Central memory CD8-positive, alpha-beta T cell (primary cell): Measurements from ENCODE around the gene UTF1.

ENCODE experiments used
- ATAC-seq: fragments of 150-1000 bp; cut with Tn5 transposase; replicated peaks from 2 replicates; pipeline ENCODE4 v1.10.0; 2022; ENCODE audit warnings: mild to moderate bottlenecking, moderate FRiP score, moderate number of reproducible peaks; ENCODE audit not compliant: poor library complexity, severe bottlenecking; ENCODE audit errors: extremely low read depth
- DNase-seq, 2 donors: peaks; one replicate each; pipeline ENCODE4 v3.0.0; 2021; ENCODE audit warnings: low spot score in 2 of 2
- H3K27ac Mint-ChIP-seq: one replicate; pipeline ENCODE4 v1.8.0; 2022; ENCODE audit warnings: low read depth, mild to moderate bottlenecking, moderate library complexity, mixed read lengths
- H3K27me3 Mint-ChIP-seq: one replicate; pipeline ENCODE4 v1.8.0; 2022; ENCODE audit warnings: mixed read lengths
- H3K36me3 Mint-ChIP-seq: one replicate; pipeline ENCODE4 v1.8.0; 2022; ENCODE audit warnings: mild to moderate bottlenecking, moderate library complexity, mixed read lengths; ENCODE audit not compliant: insufficient read depth
- H3K4me1 Mint-ChIP-seq: one replicate; pipeline ENCODE4 v1.8.0; 2022; ENCODE audit warnings: mixed read lengths
- H3K4me3 Mint-ChIP-seq: one replicate; pipeline ENCODE4 v1.8.0; 2022; ENCODE audit warnings: mild to moderate bottlenecking, moderate library complexity, mixed read lengths
- H3K9me3 Mint-ChIP-seq: one replicate; pipeline ENCODE4 v1.8.0; 2022; ENCODE audit warnings: mixed read lengths

Gene UTF1

GRCh38 chr10:133189256-133189655, 40.8 kb upstream of the UTF1 start:
- Mint-ChIP-seq H3K27me3 (no peaks in the 10 kb centered on the region), H3K4me3 (no peak overlapping the region), H3K27ac (no peak overlapping the region), H3K36me3 (no peaks in the 10 kb centered on the region), H3K4me1 (no peaks in the 10 kb centered on the region), H3K9me3 (no peaks in the 10 kb centered on the region)
- no peak for DNase-seq
- ATAC-seq: no peak

GRCh38 chr10:133189726-133190125, 40.3 kb upstream of the UTF1 start:
- Mint-ChIP-seq H3K27me3 (no peaks in the 10 kb centered on the region), H3K4me1 (no peaks in the 10 kb centered on the region), H3K4me3 (no peak overlapping the region), H3K27ac (no peak overlapping the region), H3K36me3 (no peaks in the 10 kb centered on the region), H3K9me3 (no peaks in the 10 kb centered on the region)
- DNase-seq: no peak
- ATAC-seq: no peak

- Mint-ChIP-seq H3K36me3 (no peaks in the 10 kb centered on the region), H3K9me3 (no peaks in the 10 kb centered on the region), H3K27me3 (no peaks in the 10 kb centered on the region), H3K4me3 (no peak overlapping the region), H3K27ac (no peak overlapping the region), H3K4me1 (no peaks in the 10 kb centered on the region)
- ATAC-seq: no peak
- no peak for DNase-seq
Measured at GRCh38 chr10:133190225-133190624, 39.8 kb upstream of the UTF1 start.

- ATAC-seq (no peak), DNase-seq (no peak)
- Mint-ChIP-seq H3K27ac (no peak overlapping the region), H3K9me3 (no peaks in the 10 kb centered on the region), H3K36me3 (no peaks in the 10 kb centered on the region), H3K27me3 (no peaks in the 10 kb centered on the region), H3K4me1 (no peaks in the 10 kb centered on the region), H3K4me3 (no peak overlapping the region)
Measured at GRCh38 chr10:133191651-133192050, 38.4 kb upstream of the UTF1 start.

GRCh38 chr10:133194151-133194550, 35.9 kb upstream of the UTF1 start:
- no peak overlapping the region for H3K4me3 Mint-ChIP-seq
- H3K9me3 Mint-ChIP-seq: no peaks in the 10 kb centered on the region
- no peaks in the 10 kb centered on the region for H3K4me1 Mint-ChIP-seq
- H3K27me3 Mint-ChIP-seq: no peaks in the 10 kb centered on the region
- no peak for ATAC-seq
- no peak overlapping the region for H3K27ac Mint-ChIP-seq
- no peak for DNase-seq
- no peaks in the 10 kb centered on the region for H3K36me3 Mint-ChIP-seq

GRCh38 chr10:133195096-133195495, 34.9 kb upstream of the UTF1 start:
- H3K36me3 Mint-ChIP-seq: no peaks in the 10 kb centered on the region
- H3K9me3 Mint-ChIP-seq: no peaks in the 10 kb centered on the region
- H3K4me1 Mint-ChIP-seq: no peaks in the 10 kb centered on the region
- DNase-seq (no peak), ATAC-seq (no peak)
- H3K27me3 Mint-ChIP-seq: no peaks in the 10 kb centered on the region
- no peak overlapping the region for H3K4me3 Mint-ChIP-seq
- H3K27ac Mint-ChIP-seq: no peak overlapping the region

GRCh38 chr10:133195611-133196010, 34.4 kb upstream of the UTF1 start:
- ATAC-seq (no peak), DNase-seq (no peak)
- Mint-ChIP-seq H3K4me3 (no peak overlapping the region), H3K36me3 (no peaks in the 10 kb centered on the region), H3K9me3 (no peaks in the 10 kb centered on the region), H3K27me3 (no peaks in the 10 kb centered on the region), H3K27ac (no peak overlapping the region), H3K4me1 (no peaks in the 10 kb centered on the region)

GRCh38 chr10:133196221-133196915, 33.6 kb upstream of the UTF1 start:
- no peak overlapping the region for H3K4me3 Mint-ChIP-seq
- no peaks in the 10 kb centered on the region for H3K9me3 Mint-ChIP-seq
- H3K4me1 Mint-ChIP-seq: no peaks in the 10 kb centered on the region
- no peak for DNase-seq
- H3K36me3 Mint-ChIP-seq: no peaks in the 10 kb centered on the region
- ATAC-seq: no peak
- no peaks in the 10 kb centered on the region for H3K27me3 Mint-ChIP-seq
- H3K27ac Mint-ChIP-seq: no peak overlapping the region

- no peak overlapping the region for H3K4me3 Mint-ChIP-seq
Measured at GRCh38 chr10:133196936-133197758, 32.9 kb upstream of the UTF1 start.

GRCh38 chr10:133197786-133198185, 32.2 kb upstream of the UTF1 start:
- H3K9me3 Mint-ChIP-seq: no peaks in the 10 kb centered on the region
- ATAC-seq (no peak), DNase-seq (no peak)
- no peaks in the 10 kb centered on the region for H3K4me1 Mint-ChIP-seq
- no peak overlapping the region for H3K27ac Mint-ChIP-seq
- no peaks in the 10 kb centered on the region for H3K27me3 Mint-ChIP-seq
- H3K4me3 Mint-ChIP-seq: no peak overlapping the region
- no peaks in the 10 kb centered on the region for H3K36me3 Mint-ChIP-seq

More at GRCh38 chr10:133196936-133197758, 32.9 kb upstream of the UTF1 start:
- H3K27me3 Mint-ChIP-seq: no peaks in the 10 kb centered on the region
- H3K27ac Mint-ChIP-seq: no peak overlapping the region
- no peaks in the 10 kb centered on the region for H3K36me3 Mint-ChIP-seq
- no peaks in the 10 kb centered on the region for H3K4me1 Mint-ChIP-seq
- DNase-seq: no peak
- no peak for ATAC-seq
- no peaks in the 10 kb centered on the region for H3K9me3 Mint-ChIP-seq

GRCh38 chr10:133198206-133198605, 31.8 kb upstream of the UTF1 start:
- Mint-ChIP-seq H3K4me1 (no peaks in the 10 kb centered on the region), H3K9me3 (no peaks in the 10 kb centered on the region), H3K27me3 (no peaks in the 10 kb centered on the region), H3K4me3 (no peak overlapping the region), H3K27ac (no peak overlapping the region), H3K36me3 (no peaks in the 10 kb centered on the region)
- ATAC-seq (no peak), DNase-seq (no peak)

- DNase-seq (no peak), ATAC-seq (no peak)
- no peaks in the 10 kb centered on the region for H3K36me3 Mint-ChIP-seq
- H3K27me3 Mint-ChIP-seq: no peaks in the 10 kb centered on the region
- H3K9me3 Mint-ChIP-seq: no peaks in the 10 kb centered on the region
- no peaks in the 10 kb centered on the region for H3K4me1 Mint-ChIP-seq
- no peak overlapping the region for H3K27ac Mint-ChIP-seq
- no peak overlapping the region for H3K4me3 Mint-ChIP-seq
Measured at GRCh38 chr10:133198621-133199487, 31.2 kb upstream of the UTF1 start.
